Raji (cell line): ENCODE data around the gene POU2F1.

Experiments
- POLR2A ChIP-seq: IDR thresholded peaks from 2 replicates; pipeline ENCODE4 v1.6.1; 2011; ENCODE audit warnings: low read depth, low read length, control low read depth; ENCODE audit not compliant: insufficient read depth

POU2F1 gene

DNA sequence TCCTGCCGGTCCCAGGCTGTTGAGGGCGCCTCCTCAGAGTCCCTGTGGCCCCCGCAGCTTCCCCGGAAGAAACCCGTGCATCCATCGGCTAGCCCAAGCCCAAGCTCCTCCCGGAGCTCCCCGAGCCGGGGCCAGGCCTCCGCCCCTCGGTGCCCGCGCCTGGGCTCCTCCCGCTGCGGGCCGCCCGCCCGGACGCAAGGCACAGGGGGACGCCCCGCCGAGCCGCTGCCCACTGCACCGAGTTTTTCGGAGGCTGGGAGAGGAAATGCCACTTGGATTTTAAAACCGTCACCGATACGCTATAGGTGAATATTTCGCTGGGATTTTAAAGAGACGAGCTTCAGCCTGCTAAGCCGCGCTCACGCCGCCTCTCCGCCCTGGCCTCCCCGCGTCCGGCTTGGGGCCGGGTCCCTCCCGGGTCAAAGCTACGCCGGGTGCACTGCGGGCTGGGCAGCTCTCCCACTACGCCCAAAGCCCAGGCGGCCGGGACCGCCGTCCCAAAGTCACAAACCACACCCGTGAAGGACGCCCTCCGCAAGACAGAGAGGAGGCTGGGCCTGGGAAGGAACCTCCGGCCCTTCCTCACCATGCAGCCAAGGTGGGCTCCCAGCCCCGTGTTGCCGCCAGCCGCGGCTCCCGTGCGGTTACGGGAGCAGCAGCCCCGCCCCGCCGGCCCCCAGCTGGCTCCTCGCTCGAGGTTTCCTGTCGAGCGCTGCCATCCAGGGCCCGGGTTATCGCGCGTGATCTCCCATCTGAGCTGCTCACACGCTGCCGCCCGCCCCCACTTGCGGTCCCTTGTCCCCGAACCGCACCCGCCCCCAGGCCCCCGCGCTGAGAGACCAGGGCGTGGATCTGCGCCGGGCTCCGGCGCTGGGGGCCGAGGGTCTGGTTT is 234.5 kb downstream of the POU2F1 start:
- TF ChIP-seq POLR2A = no peak

DNA sequence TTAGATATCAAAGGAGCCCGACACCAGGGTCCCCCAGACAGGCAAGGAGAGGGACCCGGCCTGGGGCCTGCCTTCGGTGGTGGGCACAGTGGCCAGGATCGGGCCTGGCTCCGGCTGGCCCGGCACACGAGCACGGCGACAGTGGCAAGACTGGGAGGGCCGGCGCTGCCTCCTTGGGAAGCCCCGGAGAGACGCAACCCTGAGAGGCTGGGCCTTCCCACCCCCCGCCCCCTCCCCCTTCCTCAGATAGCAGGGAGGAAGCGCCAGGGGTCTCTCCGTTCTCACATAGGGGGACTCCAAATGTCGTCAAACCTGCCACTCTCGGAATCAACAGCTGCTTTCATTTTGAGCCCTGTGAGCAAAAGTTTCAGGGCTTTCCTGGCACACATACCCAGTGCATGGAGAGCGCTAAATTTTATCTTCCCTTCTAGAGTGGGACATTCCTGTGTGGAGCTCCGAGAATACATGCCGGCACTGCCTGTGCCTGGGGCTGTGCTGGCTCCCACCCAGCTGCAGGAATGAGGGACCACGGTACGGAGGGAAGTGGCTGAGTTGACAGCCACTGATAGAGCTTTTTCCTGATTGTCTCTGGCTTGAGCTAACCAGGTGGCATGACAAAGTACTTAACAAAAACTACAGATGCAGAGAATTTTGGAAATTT is 235.2 kb downstream of the POU2F1 start:
- no peak for TF ChIP-seq POLR2A

- TF ChIP-seq POLR2A = no peak
Observed at GRCh38 chr1:167456524-167456923, 235.8 kb downstream of the POU2F1 start.

DNA sequence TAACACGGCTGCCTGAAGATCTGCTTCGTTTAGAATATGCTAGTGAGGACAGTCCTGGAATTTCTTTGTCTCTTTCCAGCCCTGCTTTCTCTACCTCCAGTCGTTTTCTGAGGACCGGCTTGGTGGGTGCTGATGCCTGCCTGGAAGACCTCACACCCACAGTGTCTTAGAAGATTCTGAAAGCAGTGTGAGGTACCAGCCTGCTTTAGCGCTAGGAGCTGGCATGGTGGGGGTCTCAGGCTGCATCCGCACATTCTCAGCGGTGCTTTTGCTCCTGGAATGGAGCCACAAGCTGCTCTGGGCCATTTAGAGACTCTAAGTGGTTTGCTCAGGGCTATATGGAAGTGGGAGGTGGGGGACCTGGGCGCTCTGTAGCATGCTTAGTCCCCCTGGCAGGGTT is 236.2 kb downstream of the POU2F1 start:
- TF ChIP-seq POLR2A = no peak

- TF ChIP-seq POLR2A = no peak
Observed at GRCh38 chr1:167457936-167458584, 237.4 kb downstream of the POU2F1 start.

GRCh38 chr1:167460836-167461235 is 240.2 kb downstream of the POU2F1 start:
- TF ChIP-seq POLR2A = no peak

DNA sequence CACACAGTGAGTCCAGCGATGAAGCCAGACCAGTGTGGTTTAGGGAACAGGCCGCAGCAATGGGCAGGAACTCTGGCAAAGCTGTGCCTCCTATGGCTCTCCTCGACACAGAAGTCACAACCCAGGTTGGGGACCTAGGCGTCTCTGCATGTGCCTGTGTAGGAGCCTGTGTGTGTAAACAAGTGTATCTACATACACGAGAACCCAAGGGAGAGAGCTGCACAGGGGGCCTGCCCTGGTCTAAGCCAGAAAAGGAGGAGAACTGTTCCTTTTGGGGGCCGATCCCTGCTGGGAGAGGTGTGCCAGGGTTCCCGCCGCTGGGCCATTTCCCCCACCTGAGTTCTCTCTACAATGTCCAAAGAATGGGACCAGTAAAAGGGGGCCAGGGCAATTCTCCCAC is 241.7 kb downstream of the POU2F1 start:
- no peak for TF ChIP-seq POLR2A

DNA sequence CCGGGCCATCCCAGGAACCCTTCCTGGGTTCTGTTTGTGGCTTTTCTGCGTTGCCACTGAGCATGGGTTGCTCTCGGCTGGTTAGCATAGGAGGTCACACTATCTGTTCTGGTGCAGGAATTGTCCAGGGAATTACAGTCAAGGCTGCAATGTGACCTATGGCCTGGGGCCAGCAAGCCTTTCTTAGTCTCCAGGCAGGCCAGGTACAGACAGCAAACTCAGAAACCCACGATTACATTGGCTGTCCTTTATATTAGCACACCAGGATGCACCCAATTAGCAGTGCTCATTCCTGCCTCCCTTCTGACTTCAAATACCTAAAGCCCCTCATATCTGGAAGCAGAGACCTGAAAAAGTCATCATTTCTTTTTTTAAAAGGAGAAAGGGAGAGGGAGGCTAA is 242.4 kb downstream of the POU2F1 start:
- TF ChIP-seq POLR2A = no peak

DNA sequence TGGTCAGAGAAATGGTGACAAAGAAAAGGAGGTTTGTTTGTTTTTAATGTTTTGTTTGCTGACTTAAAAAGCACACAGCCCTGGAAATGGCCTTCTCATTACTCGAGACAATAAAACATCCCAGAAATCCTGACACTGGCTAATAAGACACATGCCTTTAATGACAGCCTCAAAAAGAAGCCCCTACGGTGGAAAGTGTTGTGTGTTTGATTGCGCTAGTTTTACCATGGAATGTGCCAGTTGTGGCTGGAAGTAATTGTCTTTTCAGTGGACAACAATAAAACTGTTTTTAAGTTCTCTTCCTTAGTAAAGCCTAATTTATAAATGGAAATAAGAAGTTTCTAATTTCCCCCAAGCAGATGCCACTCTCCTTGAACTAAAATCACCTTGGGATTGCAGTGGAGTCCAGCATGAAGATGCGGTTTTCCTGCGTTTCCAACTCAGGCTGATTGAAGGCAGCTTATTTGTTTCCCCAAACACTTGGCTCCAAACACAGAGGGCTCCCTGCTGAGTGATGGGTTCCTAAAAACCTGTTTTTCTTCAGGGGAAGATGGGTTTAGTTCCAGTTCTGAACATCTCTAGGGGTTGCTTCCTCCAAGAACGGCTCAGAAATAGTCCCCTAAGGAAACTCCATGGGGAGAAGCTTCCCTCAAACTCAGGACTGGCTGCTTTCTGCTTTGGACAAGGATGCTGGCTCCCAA is 243.3 kb downstream of the POU2F1 start:
- no peak for TF ChIP-seq POLR2A

- no peak for TF ChIP-seq POLR2A
Observed at GRCh38 chr1:167465018-167465417, 244.3 kb downstream of the POU2F1 start.

DNA sequence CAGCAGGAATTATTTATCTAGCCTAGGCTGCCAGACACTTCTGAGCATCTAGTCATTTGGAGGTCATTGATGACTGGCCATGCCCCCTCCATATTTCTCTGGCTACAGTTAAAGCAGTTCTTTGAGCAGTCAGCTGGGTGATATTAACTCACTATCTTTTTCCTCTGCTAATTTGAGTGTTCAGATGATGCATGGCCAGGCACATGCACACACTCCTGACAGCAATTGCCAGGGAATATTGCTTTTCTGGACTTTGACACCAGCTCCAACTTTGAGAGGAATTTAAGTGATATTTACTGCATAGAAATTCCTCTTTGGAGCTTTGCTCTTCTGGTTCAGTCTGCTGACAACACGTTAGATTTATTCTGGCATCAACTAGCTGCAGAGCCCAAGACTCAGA is 245.1 kb downstream of the POU2F1 start:
- TF ChIP-seq POLR2A = no peak

GRCh38 chr1:167467126-167467710 is 246.5 kb downstream of the POU2F1 start:
- TF ChIP-seq POLR2A = no peak

- no peak for TF ChIP-seq POLR2A
Observed at GRCh38 chr1:167467752-167468151, 247.1 kb downstream of the POU2F1 start.

GRCh38 chr1:167469280-167469965 is 248.7 kb downstream of the POU2F1 start:
- TF ChIP-seq POLR2A = no peak

GRCh38 chr1:167471568-167471967 is 250.9 kb downstream of the POU2F1 start:
- no peak for TF ChIP-seq POLR2A
